GM12872 (cell line): ENCODE measurements around the gene CCDC68.

Experiments used
- CTCF ChIP-seq: IDR thresholded peaks from 3 replicates; pipeline ENCODE4 v1.5.1; 2011; ENCODE audit warnings: low read depth, mild to moderate bottlenecking, low read length, moderate library complexity; ENCODE audit not compliant: insufficient read depth

Gene CCDC68

DNA sequence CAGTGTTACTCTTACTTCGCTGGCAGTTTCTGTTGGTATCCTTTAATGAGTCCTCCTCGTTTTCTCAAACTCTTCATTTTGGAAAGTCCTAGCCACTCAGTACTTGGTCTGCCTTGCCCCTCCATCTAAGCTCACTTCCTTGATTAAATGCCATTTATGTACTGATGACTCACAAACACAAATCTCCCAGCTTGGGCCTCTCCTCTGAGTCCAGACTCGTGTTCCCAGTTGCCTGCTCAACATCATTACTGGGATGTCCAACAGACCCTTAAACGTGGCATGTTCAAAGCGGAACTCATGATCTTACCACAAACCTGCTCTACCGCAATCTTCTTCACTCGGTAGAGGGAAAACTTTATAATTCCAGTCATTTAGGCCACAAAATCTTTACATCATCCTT, 13.8 kb upstream of the CCDC68 start:
- no peak for TF ChIP-seq CTCF

DNA sequence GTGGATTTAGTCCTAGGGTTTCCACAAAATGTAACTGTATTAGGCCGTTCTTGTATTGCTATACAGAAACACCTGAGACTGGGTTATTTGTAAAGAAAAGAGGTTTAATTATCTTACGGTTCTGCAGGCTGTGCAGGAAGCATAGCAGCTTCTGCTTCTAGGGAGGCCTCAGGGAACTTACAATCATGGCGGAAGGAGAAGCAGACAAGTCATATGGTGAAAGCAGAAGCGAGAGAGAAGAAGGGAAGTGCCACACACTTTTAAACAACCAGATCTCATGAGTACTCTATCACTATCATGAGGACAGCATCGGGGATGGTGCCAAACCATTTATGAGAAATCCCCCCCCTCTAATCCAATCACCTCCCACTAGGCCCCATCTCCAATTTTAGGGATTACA, 9.5 kb upstream of the CCDC68 start:
- TF ChIP-seq CTCF, result no peak

DNA sequence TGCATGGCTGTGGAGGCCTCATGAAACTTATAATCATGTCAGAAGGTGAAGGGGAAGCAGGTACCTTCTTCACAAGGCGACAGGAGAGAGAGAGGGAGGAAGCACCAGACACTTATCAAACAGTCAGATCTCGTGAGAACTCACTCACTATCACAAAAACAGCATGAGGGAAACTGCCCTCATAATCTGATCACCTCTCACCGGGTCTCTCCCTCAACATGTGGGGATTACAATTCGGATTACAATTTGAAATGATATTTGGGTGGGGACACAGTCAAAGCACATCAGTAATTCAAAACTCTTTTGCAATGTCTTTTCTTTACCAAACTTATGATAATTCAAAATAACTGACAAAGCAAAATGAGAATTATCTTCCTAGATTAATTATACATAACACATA, 8.5 kb upstream of the CCDC68 start:
- TF ChIP-seq CTCF, result no peak

GRCh38 chr18:54964741-54965140, 5.5 kb upstream of the CCDC68 start:
- TF ChIP-seq CTCF, result no peak

DNA sequence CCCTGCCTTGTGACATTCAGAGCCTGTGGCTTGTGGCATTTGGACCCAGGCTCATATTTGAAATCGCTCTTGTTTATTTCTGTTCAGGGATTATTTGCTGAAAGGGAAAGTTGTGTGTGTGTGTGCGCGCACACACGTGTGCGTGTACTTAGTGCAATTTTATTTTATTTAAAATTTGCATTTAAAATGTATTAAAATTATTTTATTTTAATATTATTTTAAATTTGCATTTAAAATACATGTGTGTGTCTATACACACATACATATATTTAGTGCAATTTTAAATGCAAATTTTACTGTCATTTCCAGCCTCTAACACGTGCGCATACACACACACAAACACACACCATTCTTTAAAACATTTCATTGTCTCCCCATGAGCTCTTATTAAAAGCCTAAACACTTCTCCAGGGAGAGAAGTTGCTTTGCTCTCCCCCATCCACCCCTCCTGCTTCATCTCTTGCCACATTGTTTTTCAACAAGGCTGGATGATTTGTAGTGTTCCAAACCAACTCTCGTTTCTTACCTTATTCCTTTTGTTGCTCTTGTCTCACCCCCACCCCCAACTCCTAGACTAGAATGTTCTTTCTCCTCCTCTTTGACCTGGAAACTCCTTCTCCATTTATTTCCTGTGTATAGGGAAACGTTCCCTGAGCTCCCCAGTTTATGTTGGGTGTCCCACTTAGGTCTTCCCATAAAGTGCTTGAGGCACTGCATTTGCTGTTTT, 3.8 kb upstream of the CCDC68 start:
- no peak for TF ChIP-seq CTCF

DNA sequence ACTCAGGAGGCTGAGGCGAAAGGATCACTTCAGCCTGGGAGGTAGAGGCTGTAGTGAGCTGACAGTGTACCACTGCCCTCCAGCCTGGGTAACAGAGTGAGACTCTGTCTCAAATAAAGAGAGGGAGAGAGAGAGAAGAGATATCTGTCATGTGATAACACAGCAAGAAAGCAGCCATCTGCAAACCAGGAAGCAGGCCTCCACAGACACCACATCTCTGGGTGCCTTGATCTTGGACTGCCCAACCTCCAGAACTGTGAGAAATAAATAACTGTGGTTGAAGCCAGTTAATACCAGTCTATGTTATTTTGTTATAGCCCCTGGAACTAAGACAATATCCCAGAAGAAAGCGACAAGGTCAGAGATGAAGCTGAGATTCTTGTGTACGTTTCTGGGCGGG, 2.6 kb upstream of the CCDC68 start:
- no peak for TF ChIP-seq CTCF

DNA sequence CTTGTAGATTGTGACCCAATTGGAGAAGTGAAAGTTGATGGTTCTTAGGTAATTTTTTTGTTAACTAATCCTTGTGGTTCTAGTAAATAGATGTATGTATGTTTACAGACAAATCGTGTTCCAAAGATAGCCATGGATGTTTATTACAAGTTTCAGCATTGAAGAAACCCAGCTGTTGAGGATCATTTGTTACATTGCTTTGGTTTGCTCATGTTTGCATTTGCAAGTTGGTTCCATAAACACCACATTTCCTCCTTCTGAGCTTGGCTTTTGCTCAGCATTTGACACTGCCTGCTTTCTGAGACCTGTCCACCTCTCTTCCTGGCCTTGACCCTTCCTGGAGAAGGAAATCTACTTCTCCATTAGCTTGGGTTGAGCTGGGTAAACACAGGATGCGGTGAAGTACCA, 1.8 kb upstream of the CCDC68 start:
- no peak for TF ChIP-seq CTCF
